HG02798 (cell line): ENCODE results near the gene AEBP2.
"Not testable (repeated sequence)": the region's sequence is repeated elsewhere in the genome, so short reads cannot be mapped to it uniquely, and the experiment has no call there.

Source experiments
- ATAC-seq: cut with Tn5 transposase; IDR thresholded peaks from one replicate; pipeline ENCODE4 v1.9.1; 2021; ENCODE audit warnings: mild to moderate bottlenecking; ENCODE audit not compliant: unreplicated experiment, poor library complexity

The AEBP2 gene

GRCh38 chr12:19439059-19440018, at the start of gene AEBP2:
TSS of gene AEBP2 (plus strand) at chr12:19439492. CDS start at chr12:19439700, 208 bp downstream.
- peak; percentile 91 for ATAC-seq

- no peak for ATAC-seq
Measured at GRCh38 chr12:19390051-19390598, 49.2 kb upstream of the AEBP2 start.

DNA sequence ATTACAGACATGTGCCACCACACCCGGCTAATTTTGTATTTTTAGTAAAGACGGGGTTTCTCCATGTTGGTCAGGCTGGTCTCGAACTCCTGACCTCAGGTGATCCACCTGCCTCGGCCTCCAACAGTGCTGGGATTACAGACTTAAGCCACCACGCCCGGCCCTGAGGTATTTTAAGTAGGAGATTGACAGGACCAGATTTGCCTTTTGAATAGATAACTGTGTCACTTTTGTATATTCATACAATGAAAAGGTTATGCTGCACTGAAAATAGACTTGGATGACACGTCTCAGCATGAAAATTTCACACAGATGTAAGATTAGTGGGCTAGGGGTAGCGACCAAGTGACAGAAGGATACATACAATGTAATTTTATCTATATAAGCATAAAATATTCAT, 46.6 kb upstream of the AEBP2 start:
- not testable (repeated sequence) for ATAC-seq

- ATAC-seq: no peak
Measured at GRCh38 chr12:19394385-19394784, 44.9 kb upstream of the AEBP2 start.

DNA sequence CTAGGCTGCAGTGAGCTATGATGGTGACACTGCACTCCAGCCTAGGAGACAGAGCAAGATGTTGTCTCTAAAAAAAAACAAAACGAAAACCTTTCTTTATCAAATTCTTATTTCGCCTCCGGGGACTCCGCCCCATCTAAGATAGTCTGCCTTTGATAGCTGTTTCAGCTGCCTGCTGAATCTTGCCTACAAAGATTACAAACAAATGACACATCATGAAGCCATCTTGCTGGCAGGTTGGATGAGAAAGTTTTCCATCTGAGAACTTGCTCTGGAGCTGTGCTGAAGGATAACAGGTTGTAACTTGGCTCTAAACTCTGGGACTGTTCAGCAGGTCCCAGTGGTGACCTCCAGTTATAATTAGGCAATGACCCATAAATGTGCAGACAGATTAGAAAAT, 41.8 kb upstream of the AEBP2 start:
- ATAC-seq: no peak

DNA sequence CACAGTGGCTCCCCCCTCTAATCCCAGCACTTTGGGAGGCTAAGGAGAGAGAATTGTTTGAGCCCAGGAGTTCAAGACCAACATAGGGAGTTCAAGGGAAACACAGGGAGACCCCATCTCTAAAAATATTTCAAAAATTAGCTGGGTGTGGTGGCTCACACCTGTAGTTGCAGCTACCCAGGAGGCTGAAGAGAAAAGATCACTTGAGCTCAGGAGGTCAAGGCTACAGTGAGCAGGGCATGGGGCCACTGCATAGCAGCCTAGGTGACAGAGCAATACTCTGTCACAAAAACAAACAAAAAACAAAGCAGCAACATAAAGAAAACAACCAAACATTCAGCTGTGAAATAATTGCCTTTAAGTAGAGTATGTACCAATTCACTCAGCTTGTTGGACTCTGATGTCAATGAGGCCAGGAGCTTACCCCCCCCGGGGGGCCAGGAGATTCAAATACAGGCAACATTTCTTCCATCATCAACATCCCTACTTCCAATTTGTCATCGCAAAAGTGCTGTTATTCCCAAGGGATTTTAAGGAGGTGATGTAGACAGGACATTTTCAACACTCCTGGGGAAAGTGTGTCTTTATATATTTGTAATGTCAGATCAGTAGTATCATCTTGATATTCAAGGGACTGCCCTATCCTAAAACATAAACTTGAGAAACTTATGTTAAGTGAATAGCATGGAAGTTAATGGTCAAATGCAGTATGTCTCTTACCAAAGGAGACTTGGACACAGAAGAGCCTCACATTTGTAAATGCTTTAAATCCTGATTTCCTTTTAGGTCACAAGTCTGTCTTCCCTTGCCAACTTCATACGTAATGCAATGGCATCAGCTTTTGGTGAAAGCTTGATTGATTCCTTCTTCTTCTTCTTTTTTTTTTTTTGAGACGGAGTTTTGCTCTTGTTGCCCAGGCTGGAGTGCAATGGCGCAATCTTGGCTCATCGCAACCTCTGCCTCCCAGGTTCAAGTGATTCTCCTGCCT, 40.6 kb upstream of the AEBP2 start:
- no peak for ATAC-seq

- ATAC-seq: not testable (repeated sequence)
Measured at GRCh38 chr12:19400649-19401285, 38.5 kb upstream of the AEBP2 start.

GRCh38 chr12:19402211-19402610, 37.1 kb upstream of the AEBP2 start:
- no peak for ATAC-seq

DNA sequence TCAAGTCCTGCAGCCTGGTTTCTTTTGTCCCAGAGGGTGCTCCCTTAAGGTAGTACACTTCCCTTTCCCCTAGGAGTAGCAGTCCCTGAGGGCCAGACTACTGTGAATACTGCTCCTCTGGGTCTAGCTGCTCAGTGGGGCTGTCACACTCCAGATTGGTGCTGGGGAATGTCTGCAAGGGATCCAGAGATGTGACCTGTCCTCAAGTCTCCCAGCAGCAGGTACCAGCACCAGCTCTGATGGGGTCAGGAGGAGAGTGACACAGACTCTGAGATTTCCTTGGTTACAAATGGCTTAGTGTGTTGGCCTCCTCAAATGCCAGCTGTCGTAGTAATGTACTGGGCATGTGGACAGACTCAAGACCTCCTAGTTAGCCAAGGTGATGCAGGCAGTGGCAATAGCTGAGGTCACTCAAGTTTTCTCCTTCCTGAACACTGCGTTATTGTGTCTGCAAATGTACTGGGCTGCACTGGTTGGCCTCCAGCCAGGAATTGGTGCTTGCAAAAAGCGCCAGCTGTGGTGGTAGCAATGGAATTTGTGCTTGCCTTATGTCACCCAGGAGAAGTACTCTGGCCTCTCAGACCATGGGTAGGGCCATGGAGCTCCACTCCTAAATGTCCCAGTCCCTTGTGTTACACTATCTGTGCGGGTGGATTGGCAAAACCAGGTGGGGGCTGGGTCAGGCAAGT, 36.4 kb upstream of the AEBP2 start:
- ATAC-seq: no peak

- ATAC-seq: no peak
Measured at GRCh38 chr12:19404242-19404880, 34.9 kb upstream of the AEBP2 start.

DNA sequence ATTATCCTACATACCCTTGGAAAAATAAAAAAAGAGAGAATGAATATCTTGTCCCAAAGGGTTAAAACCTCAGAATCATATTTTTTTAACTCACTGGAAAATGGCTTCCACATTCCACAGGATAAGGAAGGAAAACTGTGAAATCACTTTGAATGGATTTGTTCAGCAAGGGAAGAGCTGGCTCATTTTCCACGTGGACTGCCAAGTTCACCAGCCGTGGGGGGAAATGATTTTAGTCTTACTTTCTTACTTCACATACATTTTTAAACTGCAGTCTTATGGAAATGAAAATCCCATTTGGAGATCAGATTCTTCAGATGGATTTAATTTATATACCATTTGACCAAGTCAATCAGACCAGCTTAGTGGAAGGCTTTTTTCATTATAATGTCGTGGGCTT, 29.9 kb upstream of the AEBP2 start:
- ATAC-seq: no peak

DNA sequence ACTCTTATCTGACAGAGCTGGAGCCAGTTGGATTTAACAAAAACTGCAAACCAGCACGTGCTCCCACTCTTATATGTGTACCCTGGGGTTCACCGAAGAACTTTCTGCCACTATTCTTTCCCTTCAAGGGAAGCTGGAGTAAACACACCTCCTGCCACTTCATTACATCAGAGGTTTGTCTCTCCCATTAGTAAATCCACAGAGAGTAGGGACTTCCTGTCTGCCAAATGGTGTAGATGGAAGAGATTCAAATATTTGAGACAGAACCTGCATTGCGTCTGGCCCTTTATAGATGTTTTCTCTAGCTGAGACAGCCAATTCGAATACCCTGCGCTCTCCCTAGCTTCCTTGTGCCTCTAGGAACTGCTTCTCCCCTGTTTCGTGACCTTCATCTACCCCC, 29.1 kb upstream of the AEBP2 start:
- no peak for ATAC-seq

GRCh38 chr12:19410629-19411185, 28.6 kb upstream of the AEBP2 start:
- ATAC-seq: no peak

- no peak for ATAC-seq
Measured at GRCh38 chr12:19411234-19412204, 27.8 kb upstream of the AEBP2 start.

DNA sequence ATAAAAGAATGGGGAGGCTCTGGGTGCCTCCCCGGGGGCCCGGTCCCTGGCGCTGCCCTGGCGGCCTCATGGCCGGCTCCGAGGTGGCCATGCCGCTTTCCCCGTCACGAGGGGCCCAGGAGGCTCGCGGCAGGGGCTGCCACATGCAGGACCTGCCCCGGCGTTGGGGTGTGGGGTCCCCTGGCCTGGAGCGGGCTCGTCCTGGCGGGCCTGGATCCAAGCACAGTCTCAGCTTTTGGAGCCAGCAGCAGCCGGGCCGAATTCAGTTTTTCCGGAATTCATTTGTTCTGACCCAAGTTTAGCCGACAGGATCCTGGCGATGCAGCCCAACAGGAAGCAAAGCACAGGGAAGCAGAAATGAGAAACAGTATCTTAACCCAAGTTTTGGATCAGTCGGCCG, 26.4 kb upstream of the AEBP2 start:
- ATAC-seq: no peak

DNA sequence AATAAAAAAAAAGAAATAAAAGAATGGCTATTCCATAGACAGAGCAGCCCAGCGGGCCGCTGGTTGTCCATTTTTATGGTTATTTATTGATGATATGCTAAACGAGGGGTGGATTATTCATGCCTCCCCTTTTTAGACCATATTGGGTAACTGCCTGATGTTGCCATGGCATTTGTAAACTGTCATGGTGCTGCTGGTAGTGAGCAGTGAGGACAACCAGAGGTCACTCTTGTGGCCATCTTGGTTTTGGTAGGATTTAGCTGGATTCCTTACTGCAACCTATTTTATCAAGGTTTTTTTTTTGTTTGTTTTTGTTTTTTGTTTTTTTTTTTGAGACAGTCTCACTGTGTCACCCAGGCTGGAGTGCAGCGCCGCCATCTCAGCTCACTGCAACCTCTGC, 25.7 kb upstream of the AEBP2 start:
- not testable (repeated sequence) for ATAC-seq

- no peak for ATAC-seq
Measured at GRCh38 chr12:19415563-19415962, 23.7 kb upstream of the AEBP2 start.

DNA sequence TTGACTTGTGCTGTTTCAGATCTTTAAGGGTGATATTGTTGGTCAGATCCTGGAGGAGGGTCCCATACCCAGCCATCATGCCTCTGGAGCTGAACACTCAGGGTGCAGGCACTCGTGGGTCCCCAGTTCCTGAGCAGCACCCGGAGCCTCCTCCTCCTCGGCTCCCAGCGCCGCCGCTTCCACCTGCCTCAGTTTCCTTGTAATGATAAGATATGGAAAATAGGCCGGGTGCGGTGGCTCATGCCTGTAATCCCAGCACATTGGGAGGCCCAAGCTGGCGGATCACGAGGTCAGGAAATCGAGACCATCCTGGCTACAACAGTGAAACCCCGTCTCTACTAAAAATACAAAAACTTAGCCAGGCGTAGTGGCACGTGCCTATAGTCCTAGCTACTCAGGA, 20.2 kb upstream of the AEBP2 start:
- no peak for ATAC-seq
